Loucy (cell line): ENCODE data around the gene FMN1.

ENCODE experiments used
- EZH2phosphoT487 ChIP-seq: fragments of 200-600 bp; IDR thresholded peaks from 2 replicates; pipeline ENCODE4 v1.6.1; 2018; ENCODE audit warnings: antibody characterized with exemption, mild to moderate bottlenecking, moderate library complexity, borderline replicate concordance
- TF ChIP-seq, protein P1 (sequence below): fragments of 200-600 bp; sonication (generic); conservative IDR thresholded peaks from 2 replicates; pipeline ENCODE4 v1.5.1; 2014; ENCODE audit warnings: mild to moderate bottlenecking, antibody characterized with exemption, low read length

DNA sequence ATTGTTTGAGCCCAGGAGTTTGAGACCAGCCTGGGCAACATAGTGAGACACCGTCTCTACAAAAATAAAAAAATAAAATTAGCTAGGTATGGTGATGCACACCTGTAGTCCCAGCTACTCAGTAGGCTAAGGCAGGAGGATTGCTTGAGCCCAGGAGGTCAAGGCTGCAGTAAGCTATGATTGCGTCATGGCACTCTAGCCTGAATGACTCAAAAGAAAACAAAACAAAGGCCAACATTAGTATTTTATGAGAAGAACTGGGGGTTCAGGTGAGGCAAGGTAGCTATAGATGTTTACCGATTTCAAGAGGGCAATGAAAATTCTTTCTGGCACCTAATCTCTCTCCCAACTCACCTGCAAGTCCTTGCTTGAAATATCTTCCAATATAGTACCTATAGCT lies 399.5 kb downstream of the FMN1 start:
- TF ChIP-seq, protein P1, sequence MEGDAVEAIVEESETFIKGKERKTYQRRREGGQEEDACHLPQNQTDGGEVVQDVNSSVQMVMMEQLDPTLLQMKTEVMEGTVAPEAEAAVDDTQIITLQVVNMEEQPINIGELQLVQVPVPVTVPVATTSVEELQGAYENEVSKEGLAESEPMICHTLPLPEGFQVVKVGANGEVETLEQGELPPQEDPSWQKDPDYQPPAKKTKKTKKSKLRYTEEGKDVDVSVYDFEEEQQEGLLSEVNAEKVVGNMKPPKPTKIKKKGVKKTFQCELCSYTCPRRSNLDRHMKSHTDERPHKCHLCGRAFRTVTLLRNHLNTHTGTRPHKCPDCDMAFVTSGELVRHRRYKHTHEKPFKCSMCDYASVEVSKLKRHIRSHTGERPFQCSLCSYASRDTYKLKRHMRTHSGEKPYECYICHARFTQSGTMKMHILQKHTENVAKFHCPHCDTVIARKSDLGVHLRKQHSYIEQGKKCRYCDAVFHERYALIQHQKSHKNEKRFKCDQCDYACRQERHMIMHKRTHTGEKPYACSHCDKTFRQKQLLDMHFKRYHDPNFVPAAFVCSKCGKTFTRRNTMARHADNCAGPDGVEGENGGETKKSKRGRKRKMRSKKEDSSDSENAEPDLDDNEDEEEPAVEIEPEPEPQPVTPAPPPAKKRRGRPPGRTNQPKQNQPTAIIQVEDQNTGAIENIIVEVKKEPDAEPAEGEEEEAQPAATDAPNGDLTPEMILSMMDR: no peak
- no peak for TF ChIP-seq EZH2phosphoT487
